ENCODE results near the gene PLEKHA4. TPM values are rescaled to one million over a fixed set of nuclear protein-coding genes. Genes with fewer than 3 reads are reported as not detected.

PLEKHA4 gene
- total RNA-seq (2022; extraction: Qiagen RNA extraction; ENCODE audit: low read depth) = 1.7 to 2.7 TPM (median 1.9 TPM) in 5 replicates

GRCh38 chr19:48868114-48868886 lies at the start of gene PLEKHA4:
Gene PLEKHA4 (minus strand): TSS chr19:48868617. CDS start chr19:48867620, 997 bp downstream.

GRCh38 chr19:48899781-48900476 lies 31.5 kb upstream of the PLEKHA4 start, which contains the start of gene NUCB1:
Gene NUCB1 (plus strand): TSS chr19:48900312. CDS start chr19:48900797, 485 bp downstream.

GRCh38 chr19:48872182-48872883 lies 3.9 kb upstream of the PLEKHA4 start, which contains the start of gene PPP1R15A:
Gene PPP1R15A (plus strand): TSS chr19:48872421. CDS start chr19:48873234, 813 bp downstream.

GRCh38 chr19:48836089-48837017 lies 32.1 kb downstream of the PLEKHA4 start, which contains the start of gene HSD17B14:
Gene HSD17B14 (minus strand): TSS chr19:48836491. CDS start chr19:48836411, 80 bp downstream.

Other genes with a start within 250 kb of the PLEKHA4 start
- 2,901 to 3,964 TPM (median 3,248 TPM) in 5 replicates for gene RPL18, start 249.4 kb downstream of the PLEKHA4 start, total RNA-seq (2022; extraction: Qiagen RNA extraction; ENCODE audit: low read depth)
- 11.8 to 18.9 TPM (median 14.1 TPM) in 5 replicates for gene SPHK2, start 249.1 kb downstream of the PLEKHA4 start, total RNA-seq (2022; extraction: Qiagen RNA extraction; ENCODE audit: low read depth)
- gene DBP, start 231.2 kb downstream of the PLEKHA4 start, total RNA-seq (2022; extraction: Qiagen RNA extraction; ENCODE audit: low read depth) = 1.5 to 2.6 TPM (median 2.2 TPM) in 5 replicates
- 8.5 to 11.3 TPM (median 9.8 TPM) in 5 replicates for gene CA11, start 222.4 kb downstream of the PLEKHA4 start, total RNA-seq (2022; extraction: Qiagen RNA extraction; ENCODE audit: low read depth)
- 0.14 to 0.26 TPM (median 0.17 TPM) in 4 of 5 replicates, not detected in the other for gene NTN5, start 195.6 kb downstream of the PLEKHA4 start, total RNA-seq (2022; extraction: Qiagen RNA extraction; ENCODE audit: low read depth)
- not detected in 5 replicates for gene FUT2, start 172.6 kb downstream of the PLEKHA4 start, total RNA-seq (2022; extraction: Qiagen RNA extraction; ENCODE audit: low read depth)
- gene MAMSTR, start 148.9 kb downstream of the PLEKHA4 start, total RNA-seq (2022; extraction: Qiagen RNA extraction; ENCODE audit: low read depth) = 0.28 to 0.51 TPM (median 0.48 TPM) in 5 replicates
- gene RASIP1, start 128.0 kb downstream of the PLEKHA4 start, total RNA-seq (2022; extraction: Qiagen RNA extraction; ENCODE audit: low read depth) = 0.19 to 0.53 TPM (median 0.41 TPM) in 5 replicates
- not detected in 5 replicates for gene IZUMO1, start 121.7 kb downstream of the PLEKHA4 start, total RNA-seq (2022; extraction: Qiagen RNA extraction; ENCODE audit: low read depth)
- gene FUT1, start 116.0 kb downstream of the PLEKHA4 start, total RNA-seq (2022; extraction: Qiagen RNA extraction; ENCODE audit: low read depth) = 0.06 to 0.09 TPM (median 0.08 TPM) in 5 replicates
- not detected in 5 replicates for gene FGF21, start 113.1 kb downstream of the PLEKHA4 start, total RNA-seq (2022; extraction: Qiagen RNA extraction; ENCODE audit: low read depth)
- gene BCAT2, start 57.6 kb downstream of the PLEKHA4 start, total RNA-seq (2022; extraction: Qiagen RNA extraction; ENCODE audit: low read depth) = 52.3 to 64.8 TPM (median 56.8 TPM) in 5 replicates
- gene HSD17B14, start 32.1 kb downstream of the PLEKHA4 start, total RNA-seq (2022; extraction: Qiagen RNA extraction; ENCODE audit: low read depth) = 12.2 to 15.1 TPM (median 14.1 TPM) in 5 replicates
- 91.5 to 154 TPM (median 107 TPM) in 5 replicates for gene PPP1R15A, start 3.8 kb upstream of the PLEKHA4 start, total RNA-seq (2022; extraction: Qiagen RNA extraction; ENCODE audit: low read depth)
- not detected in 5 replicates for gene TULP2, start 30.1 kb upstream of the PLEKHA4 start, total RNA-seq (2022; extraction: Qiagen RNA extraction; ENCODE audit: low read depth)
- 190 to 222 TPM (median 195 TPM) in 5 replicates for gene NUCB1, start 31.7 kb upstream of the PLEKHA4 start, total RNA-seq (2022; extraction: Qiagen RNA extraction; ENCODE audit: low read depth)
- gene DHDH, start 65.1 kb upstream of the PLEKHA4 start, total RNA-seq (2022; extraction: Qiagen RNA extraction; ENCODE audit: low read depth) = 0.91 to 1.8 TPM (median 1.7 TPM) in 5 replicates
- gene BAX, start 86.3 kb upstream of the PLEKHA4 start, total RNA-seq (2022; extraction: Qiagen RNA extraction; ENCODE audit: low read depth) = 289 to 376 TPM (median 349 TPM) in 5 replicates
- gene FTL, start 96.7 kb upstream of the PLEKHA4 start, total RNA-seq (2022; extraction: Qiagen RNA extraction; ENCODE audit: low read depth) = 18,257 to 24,972 TPM (median 19,327 TPM) in 5 replicates
- 18.8 to 22.5 TPM (median 20.3 TPM) in 5 replicates for gene GYS1, start 124.7 kb upstream of the PLEKHA4 start, total RNA-seq (2022; extraction: Qiagen RNA extraction; ENCODE audit: low read depth)
- 204 to 252 TPM (median 242 TPM) in 5 replicates for gene RUVBL2, start 125.3 kb upstream of the PLEKHA4 start, total RNA-seq (2022; extraction: Qiagen RNA extraction; ENCODE audit: low read depth)
- not detected in 5 replicates for gene LHB, start 148.5 kb upstream of the PLEKHA4 start, total RNA-seq (2022; extraction: Qiagen RNA extraction; ENCODE audit: low read depth)
- gene CGB3, start 155.7 kb upstream of the PLEKHA4 start, total RNA-seq (2022; extraction: Qiagen RNA extraction; ENCODE audit: low read depth) = 0.14 to 0.47 TPM (median 0.38 TPM) in 4 of 5 replicates, not detected in the other
- 0.22 to 0.41 TPM (median 0.35 TPM) in 3 of 5 replicates, not detected in the others for gene CGB2, start 163.3 kb upstream of the PLEKHA4 start, total RNA-seq (2022; extraction: Qiagen RNA extraction; ENCODE audit: low read depth)
- gene CGB1, start 168.3 kb upstream of the PLEKHA4 start, total RNA-seq (2022; extraction: Qiagen RNA extraction; ENCODE audit: low read depth) = not detected in 5 replicates
- 1.0 to 1.6 TPM (median 1.4 TPM) in 5 replicates for gene CGB5, start 175.2 kb upstream of the PLEKHA4 start, total RNA-seq (2022; extraction: Qiagen RNA extraction; ENCODE audit: low read depth)
- 3.5 to 6.0 TPM (median 4.8 TPM) in 5 replicates for gene CGB8, start 180.5 kb upstream of the PLEKHA4 start, total RNA-seq (2022; extraction: Qiagen RNA extraction; ENCODE audit: low read depth)
- gene CGB7, start 189.1 kb upstream of the PLEKHA4 start, total RNA-seq (2022; extraction: Qiagen RNA extraction; ENCODE audit: low read depth) = 0.35 to 0.92 TPM (median 0.45 TPM) in 5 replicates
- gene NTF4, start 196.2 kb upstream of the PLEKHA4 start, total RNA-seq (2022; extraction: Qiagen RNA extraction; ENCODE audit: low read depth) = 0.37 to 0.85 TPM (median 0.52 TPM) in 5 replicates
- not detected in 5 replicates for gene KCNA7, start 204.1 kb upstream of the PLEKHA4 start, total RNA-seq (2022; extraction: Qiagen RNA extraction; ENCODE audit: low read depth)
- gene SNRNP70, start 216.8 kb upstream of the PLEKHA4 start, total RNA-seq (2022; extraction: Qiagen RNA extraction; ENCODE audit: low read depth) = 283 to 359 TPM (median 313 TPM) in 5 replicates
- 4.9 to 7.1 TPM (median 5.6 TPM) in 5 replicates for gene LIN7B, start 245.8 kb upstream of the PLEKHA4 start, total RNA-seq (2022; extraction: Qiagen RNA extraction; ENCODE audit: low read depth)

Measured in A549 treated with DMSO at 1 μM for 4 hours (cell line).